Measurements from ENCODE around the gene CBFB. TPM values are rescaled to one million over a fixed set of nuclear protein-coding genes. Genes with fewer than 3 reads are reported as not detected.

CBFB gene
- total RNA-seq, 4 donors from 2014 or later: 38.9 to 105 (median 96.5) TPM

DNA sequence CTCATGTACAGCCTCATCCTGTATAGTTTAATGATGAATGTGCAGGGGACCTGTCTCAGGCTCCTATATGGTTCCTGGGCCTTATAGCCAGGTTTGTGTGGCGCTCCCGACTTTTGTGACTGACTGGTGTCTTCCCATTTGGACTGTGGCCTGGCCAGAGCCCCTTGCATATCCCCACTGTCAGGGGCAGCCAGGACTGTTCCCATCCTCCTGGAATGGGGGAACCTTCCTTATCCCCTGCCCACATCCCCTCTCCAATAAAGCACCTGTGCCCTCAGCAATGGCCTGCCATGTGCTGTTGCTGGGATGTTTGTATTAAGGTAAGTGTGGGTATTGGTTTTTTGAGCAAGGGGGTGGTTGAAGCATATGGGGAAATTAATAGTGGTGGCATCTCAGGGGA, 119.3 kb downstream of the CBFB start:
- Histone ChIP-seq H3K4me3 (no peak overlapping the region), H3K27me3 (peaks cover 3 to 12% (median 4%) of the 10 kb centered on the region in 3 donors), H3K4me1 (peaks cover 0 to 13% of the 10 kb centered on the region in 2 donors), H3K36me3 (peaks cover 0 to 56% of the 10 kb centered on the region in 2 donors), H3K9me3 (no peaks in the 10 kb centered on the region), H3K27ac (no peak overlapping the region)
- intact Hi-C loops (cut with DNase I; ENCODE audit: low total_unique reads) (no loop called here), in situ Hi-C loops (cut with MboI; ENCODE audit: low sequenced_read_pairs in 4 of 4) (no loop called here)
- ATAC-seq (no peak), DNase-seq (no peak)
- TF ChIP-seq POLR2A (IDR thresholded peaks at IDR 0.05): no peak
- TF ChIP-seq, protein P1, sequence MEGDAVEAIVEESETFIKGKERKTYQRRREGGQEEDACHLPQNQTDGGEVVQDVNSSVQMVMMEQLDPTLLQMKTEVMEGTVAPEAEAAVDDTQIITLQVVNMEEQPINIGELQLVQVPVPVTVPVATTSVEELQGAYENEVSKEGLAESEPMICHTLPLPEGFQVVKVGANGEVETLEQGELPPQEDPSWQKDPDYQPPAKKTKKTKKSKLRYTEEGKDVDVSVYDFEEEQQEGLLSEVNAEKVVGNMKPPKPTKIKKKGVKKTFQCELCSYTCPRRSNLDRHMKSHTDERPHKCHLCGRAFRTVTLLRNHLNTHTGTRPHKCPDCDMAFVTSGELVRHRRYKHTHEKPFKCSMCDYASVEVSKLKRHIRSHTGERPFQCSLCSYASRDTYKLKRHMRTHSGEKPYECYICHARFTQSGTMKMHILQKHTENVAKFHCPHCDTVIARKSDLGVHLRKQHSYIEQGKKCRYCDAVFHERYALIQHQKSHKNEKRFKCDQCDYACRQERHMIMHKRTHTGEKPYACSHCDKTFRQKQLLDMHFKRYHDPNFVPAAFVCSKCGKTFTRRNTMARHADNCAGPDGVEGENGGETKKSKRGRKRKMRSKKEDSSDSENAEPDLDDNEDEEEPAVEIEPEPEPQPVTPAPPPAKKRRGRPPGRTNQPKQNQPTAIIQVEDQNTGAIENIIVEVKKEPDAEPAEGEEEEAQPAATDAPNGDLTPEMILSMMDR (IDR thresholded peaks at IDR 0.05 in 4 of 5, conservative IDR thresholded peaks at IDR 0.05 in 1 of 5): no peak

DNA sequence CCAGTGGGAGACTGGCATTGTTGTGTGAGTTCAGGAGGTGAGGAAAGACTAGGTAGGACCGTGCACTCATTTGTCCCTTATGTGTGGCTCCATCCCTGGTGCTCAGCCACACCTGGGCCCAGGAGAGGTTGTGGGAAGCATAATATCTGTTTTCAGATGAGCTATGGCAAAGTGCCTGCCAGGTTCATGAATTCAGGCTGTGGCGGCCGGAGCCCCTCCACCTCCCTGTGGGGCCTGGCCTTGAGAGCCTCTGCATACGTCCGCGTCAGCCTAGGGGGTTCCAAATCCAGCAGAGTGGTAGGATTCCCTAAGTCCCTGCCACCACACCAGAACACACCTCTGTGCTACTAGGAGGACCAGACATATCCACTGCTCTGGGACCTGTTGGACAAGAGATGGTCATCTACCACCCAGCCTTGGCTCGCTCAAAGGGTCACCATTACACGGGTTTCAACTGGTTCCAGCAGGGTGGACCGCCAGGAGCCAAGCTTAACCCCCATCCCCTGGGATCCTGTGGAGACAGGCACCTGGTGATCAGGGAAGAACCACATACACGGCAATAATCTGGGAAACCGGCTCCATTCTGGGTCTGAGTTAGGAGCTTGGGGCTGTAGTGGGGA, 119.8 kb downstream of the CBFB start:
- Histone ChIP-seq H3K4me1 (peaks cover 0 to 13% of the 10 kb centered on the region in 2 donors), H3K4me3 (no peak overlapping the region), H3K27me3 (peaks cover 3 to 12% (median 4%) of the 10 kb centered on the region in 3 donors), H3K9me3 (no peaks in the 10 kb centered on the region), H3K27ac (no peak overlapping the region), H3K36me3 (peaks cover 0 to 51% of the 10 kb centered on the region in 2 donors)
- intact Hi-C loops (cut with DNase I; ENCODE audit: low total_unique reads) (no loop called here), in situ Hi-C loops (cut with MboI; ENCODE audit: low sequenced_read_pairs in 4 of 4) (no loop called here)
- no peak for TF ChIP-seq POLR2A (IDR thresholded peaks at IDR 0.05)
- TF ChIP-seq, protein P1 (IDR thresholded peaks at IDR 0.05 in 4 of 5, conservative IDR thresholded peaks at IDR 0.05 in 1 of 5): no peak
- DNase-seq (no peak), ATAC-seq (no peak)

DNA sequence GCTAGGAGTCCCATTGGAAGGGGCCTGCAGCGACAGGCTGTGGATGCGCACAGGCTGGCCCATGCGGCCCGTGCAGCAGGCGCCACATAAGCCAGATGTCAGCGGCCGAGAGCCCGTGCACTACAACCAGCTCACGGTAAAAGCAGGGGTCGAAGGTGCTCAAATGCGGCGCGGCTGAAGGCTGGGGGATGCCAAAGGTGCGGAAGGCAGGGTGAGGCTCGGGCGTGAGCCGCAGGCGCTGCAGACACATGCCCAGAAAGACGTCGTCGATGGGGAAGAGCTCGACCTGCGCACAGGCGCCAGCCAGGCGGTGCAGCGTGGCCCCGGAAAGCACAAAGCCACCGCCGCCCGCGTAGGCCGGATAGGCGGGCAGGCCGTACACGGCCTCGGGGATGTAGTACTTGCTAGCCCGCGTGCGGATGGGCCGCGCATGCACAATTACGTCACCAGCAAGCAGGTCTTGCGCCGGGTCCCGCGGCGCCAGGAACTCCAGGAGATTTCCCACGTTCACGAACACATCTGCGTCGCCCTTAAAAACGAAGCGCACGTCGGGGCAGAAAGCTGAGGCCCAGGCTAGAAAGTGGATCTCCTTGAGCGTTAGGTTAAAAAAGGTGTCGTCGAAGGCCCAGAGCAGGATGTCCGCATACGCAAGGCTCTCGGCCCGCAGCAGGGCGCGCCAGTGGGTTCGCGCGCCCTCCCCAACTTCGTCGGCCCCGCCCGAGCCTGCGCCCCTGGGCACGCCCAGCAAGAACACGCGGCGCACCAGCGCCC, 120.5 kb downstream of the CBFB start:
- Histone ChIP-seq H3K27ac (no peak overlapping the region), H3K27me3 (peaks cover 3 to 12% (median 4%) of the 10 kb centered on the region in 3 donors), H3K4me1 (peaks cover 0 to 13% of the 10 kb centered on the region in 2 donors), H3K9me3 (no peaks in the 10 kb centered on the region), H3K36me3 (peaks cover 0 to 44% of the 10 kb centered on the region in 2 donors), H3K4me3 (no peak overlapping the region)
- DNase-seq: no peak
- no peak for TF ChIP-seq POLR2A (IDR thresholded peaks at IDR 0.05)
- TF ChIP-seq, protein P1 (IDR thresholded peaks at IDR 0.05 in 4 of 5, conservative IDR thresholded peaks at IDR 0.05 in 1 of 5): no peak
- intact Hi-C loops (cut with DNase I; ENCODE audit: low total_unique reads) (no loop called here), in situ Hi-C loops (cut with MboI; ENCODE audit: low sequenced_read_pairs in 4 of 4) (loop anchor here in 3 of 4 donors (10.0 kb wide), 3 partner anchors 135 to 185 kb away; partner anchors contain the start of gene CES3 (in 1 of the 3))
- ATAC-seq: no peak

- peak; percentile 4 to 13 for ATAC-seq
- H3K36me3 ChIP-seq: peaks cover 0 to 36% of the 10 kb centered on the region in 2 donors
- peaks cover 3 to 12% (median 4%) of the 10 kb centered on the region in 3 donors for H3K27me3 ChIP-seq
- H3K27ac ChIP-seq: peak overlapping the region; percentile 54 to 76 (median 70)
- no peak for DNase-seq
- in situ Hi-C loops (cut with MboI; ENCODE audit: low sequenced_read_pairs in 4 of 4) (loop anchor here in 3 of 4 donors (10.0 kb wide), 3 partner anchors 135 to 185 kb away; partner anchors contain the start of gene CES3 (in 1 of the 3)), intact Hi-C loops (cut with DNase I; ENCODE audit: low total_unique reads) (no loop called here)
- peak overlapping the region; percentile 60 to 82 (median 67) for H3K4me3 ChIP-seq
- no peak for TF ChIP-seq POLR2A (IDR thresholded peaks at IDR 0.05)
- TF ChIP-seq, protein P1 (IDR thresholded peaks at IDR 0.05 in 4 of 5, conservative IDR thresholded peaks at IDR 0.05 in 1 of 5): no peak
- peaks cover 3 to 19% of the 10 kb centered on the region in 2 donors for H3K4me1 ChIP-seq
- no peaks in the 10 kb centered on the region for H3K9me3 ChIP-seq
Observed at GRCh38 chr16:67150047-67150832, 121.3 kb downstream of the CBFB start.

Other genes starting within 250 kb of the CBFB start
- gene TERB1, start 227.6 kb upstream of the CBFB start, total RNA-seq: not detected
- gene NAE1, start 198.2 kb upstream of the CBFB start, total RNA-seq: 10 to 100 TPM; 29.1 to 57.0 (median 34.8) TPM
- gene CA7, start 184.7 kb upstream of the CBFB start, total RNA-seq: under 1 TPM in 1 of 4 donors, not detected in 3; 0.19 TPM
- gene PDP2, start 148.6 kb upstream of the CBFB start, total RNA-seq: 1 to 10 TPM; 2.2 to 5.2 (median 4.1) TPM
- under 1 TPM in 3 of 4 donors, not detected in 1; 0.10 to 0.87 (median 0.16) TPM for gene CDH16, start 110.3 kb upstream of the CBFB start, total RNA-seq
- gene RRAD, start 103.6 kb upstream of the CBFB start, total RNA-seq: 1,000 to 10,000 TPM in 1 of 4 donors, 100 to 1,000 TPM in 3; 286 to 1,191 (median 655) TPM
- gene CIAO2B, start 94.7 kb upstream of the CBFB start, total RNA-seq: 100 to 1,000 TPM; 189 to 338 (median 264) TPM
- 10 to 100 TPM; 25.6 to 48.2 (median 37.7) TPM for gene CES2, start 93.6 kb upstream of the CBFB start, total RNA-seq
- gene CES3, start 67.9 kb upstream of the CBFB start, total RNA-seq: 10 to 100 TPM; 10.3 to 30.3 (median 12.9) TPM
- gene CES4A, start 40.6 kb upstream of the CBFB start, total RNA-seq: 10 to 100 TPM; 12.0 to 82.7 (median 17.4) TPM
- 10 to 100 TPM; 23.3 to 63.4 (median 48.9) TPM for gene PHAF1, start 80.8 kb downstream of the CBFB start, total RNA-seq
- gene B3GNT9, start 121.8 kb downstream of the CBFB start, total RNA-seq: 1 to 10 TPM; 1.5 to 3.1 (median 2.6) TPM
- 10 to 100 TPM in 2 of 4 donors, 1 to 10 TPM in 2; 8.8 to 15.3 (median 10.1) TPM for gene TRADD, start 130.8 kb downstream of the CBFB start, total RNA-seq
- gene FBXL8, start 130.8 kb downstream of the CBFB start, total RNA-seq: 10 to 100 TPM in 3 of 4 donors, 1 to 10 TPM in 1; 7.0 to 16.3 (median 14.3) TPM
- gene HSF4, start 135.6 kb downstream of the CBFB start, total RNA-seq: 100 to 1,000 TPM in 1 of 4 donors, 10 to 100 TPM in 2, 1 to 10 TPM in 1; 9.0 to 111 (median 29.7) TPM
- 100 to 1,000 TPM in 3 of 4 donors, 10 to 100 TPM in 1; 77.5 to 231 (median 173) TPM for gene NOL3, start 141.4 kb downstream of the CBFB start, total RNA-seq
- 1 to 10 TPM; 2.5 to 7.7 (median 4.5) TPM for gene MATCAP1, start 154.8 kb downstream of the CBFB start, total RNA-seq
- gene EXOC3L1, start 161.0 kb downstream of the CBFB start, total RNA-seq: 1 to 10 TPM in 1 of 4 donors, under 1 TPM in 3; 0.20 to 2.3 (median 0.88) TPM
- 100 to 1,000 TPM in 1 of 4 donors, 10 to 100 TPM in 3; 67.8 to 114 (median 96.5) TPM for gene E2F4, start 163.0 kb downstream of the CBFB start, total RNA-seq
- under 1 TPM; 0.09 to 0.55 (median 0.29) TPM for gene ELMO3, start 170.0 kb downstream of the CBFB start, total RNA-seq
- 10 to 100 TPM; 14.7 to 35.8 (median 29.2) TPM for gene TMEM208, start 198.0 kb downstream of the CBFB start, total RNA-seq
- gene FHOD1, start 218.3 kb downstream of the CBFB start, total RNA-seq: 10 to 100 TPM; 26.3 to 65.3 (median 52.4) TPM
- gene SLC9A5, start 219.8 kb downstream of the CBFB start, total RNA-seq: 1 to 10 TPM in 3 of 4 donors, under 1 TPM in 1; 0.61 to 2.0 (median 1.2) TPM